Ishikawa (cell line): ENCODE data around the gene CAMK2N1.

Experiments
- EP300 ChIP-seq: IDR thresholded peaks from 2 replicates; pipeline ENCODE4 v1.6.1; 2012; ENCODE audit warnings: borderline replicate concordance
- RAD21 ChIP-seq: IDR thresholded peaks from 2 replicates; pipeline ENCODE4 v1.6.1; 2012; ENCODE audit warnings: low read depth
- YY1 ChIP-seq: IDR thresholded peaks from 2 replicates; pipeline ENCODE4 v1.6.1; 2012; ENCODE audit warnings: low read depth

GRCh38 chr1:20473894-20474293, 12.1 kb downstream of the CAMK2N1 start:
- no peak for TF ChIP-seq EP300
- no peak for TF ChIP-seq RAD21
- TF ChIP-seq YY1 = no peak
